PC-9 (cell line): ENCODE results near the gene AMN1. TPM values are rescaled to one million over a fixed set of nuclear protein-coding genes. Genes with fewer than 3 reads are reported as not detected.

ENCODE experiments used
- BruUV-seq: library from RNA; stranded (reverse); fragments of 400-500 nt; replicated peaks from 2 replicates; lab custom pipeline; 2021; lab: Mats Ljungman, UMichigan
- CTCF ChIA-PET: fragments of 300-600 bp; sonication (Branson Sonifier 250); formaldehyde crosslinking; loops from one replicate; lab custom pipeline; 2022; ENCODE audit warnings: antibody characterized with exemption; lab: Charles Lee
- POLR2A ChIA-PET: fragments of 300-600 bp; sonication (Branson Sonifier 250); formaldehyde crosslinking; loops from one replicate; lab custom pipeline; 2022; ENCODE audit warnings: antibody characterized with exemption; ENCODE audit not compliant: unreplicated experiment; lab: Charles Lee
- DNase-seq, 2 experiments: peaks; one replicate each; pipeline versions ENCODE4 v3.0.0 to v3.0.0-alpha.2; 2015 to 2022; ENCODE audit warnings: mixed read lengths in 1 of 2
- H2AFZ ChIP-seq: fragments of 200-600 bp; sonication (generic); 2 replicates; pipeline ENCODE4 v1.8.1; 2017; ENCODE audit warnings: antibody characterized with exemption
- H3F3A ChIP-seq: fragments of 200-600 bp; sonication (generic); 2 replicates; pipeline ENCODE4 v1.8.1; 2017; ENCODE audit warnings: antibody characterized with exemption, mild to moderate bottlenecking, low read depth; ENCODE audit not compliant: insufficient read depth
- H3K27ac ChIP-seq: fragments of 200-600 bp; sonication (generic); 2 replicates; pipeline ENCODE4 v1.6.1; 2016; ENCODE audit warnings: mixed run types
- H3K27me3 ChIP-seq: fragments of 200-600 bp; sonication (generic); 2 replicates; pipeline ENCODE4 v1.6.1; 2016; ENCODE audit warnings: low read depth, mixed run types; ENCODE audit not compliant: insufficient read depth
- H3K36me3 ChIP-seq: fragments of 200-600 bp; sonication (generic); 2 replicates; pipeline ENCODE4 v1.6.1; 2016; ENCODE audit warnings: low read depth, mixed run types
- H3K4me1 ChIP-seq: fragments of 200-600 bp; sonication (generic); replicated peaks from 2 replicates; pipeline ENCODE4 v1.6.1; 2016; ENCODE audit warnings: mixed run types; ENCODE audit not compliant: insufficient read depth
- H3K4me2 ChIP-seq: fragments of 200-600 bp; sonication (generic); 2 replicates; pipeline ENCODE4 v1.6.1; 2017; ENCODE audit warnings: mixed run types
- H3K4me3 ChIP-seq: fragments of 200-600 bp; sonication (generic); 2 replicates; pipeline ENCODE4 v1.6.1; 2016; ENCODE audit warnings: mixed run types
- H3K79me2 ChIP-seq: fragments of 200-600 bp; sonication (generic); 2 replicates; pipeline ENCODE4 v1.6.1; 2017; ENCODE audit warnings: low read depth, mixed run types
- H3K9me2 ChIP-seq: fragments of 200-600 bp; sonication (generic); 2 replicates; pipeline ENCODE4 v1.8.1; 2017; ENCODE audit warnings: mild to moderate bottlenecking; ENCODE audit not compliant: insufficient read depth
- H3K9me3 ChIP-seq: fragments of 200-600 bp; sonication (generic); 2 replicates; pipeline ENCODE4 v1.8.1; 2016; ENCODE audit warnings: low read depth; ENCODE audit not compliant: insufficient read depth
- H4K20me1 ChIP-seq: fragments of 200-600 bp; sonication (generic); 2 replicates; pipeline ENCODE4 v1.8.1; 2017; ENCODE audit not compliant: insufficient read depth
- CTCF ChIP-seq: fragments of 200-600 bp; sonication (generic); conservative IDR thresholded peaks from 2 replicates; pipeline ENCODE4 v1.6.1; 2017; ENCODE audit warnings: mixed run types, antibody characterized with exemption, mild to moderate bottlenecking, moderate library complexity
- EZH2 ChIP-seq: fragments of 200-600 bp; sonication (generic); IDR thresholded peaks from 2 replicates; pipeline ENCODE4 v1.8.0; 2017; ENCODE audit warnings: antibody characterized with exemption, low read depth
- intact Hi-C: fragments of 100-400 bp; cut with micrococcal nuclease; formaldehyde crosslinking; loops from one replicate; pipeline ENCODE4 v1.10.0; 2022; ENCODE audit not compliant: unreplicated experiment
- total RNA-seq: library from RNA; stranded (reverse); gene quantifications from 2 replicates; pipeline ENCODE4 v1.2.3, GENCODE V29; 2021

AMN1 gene
- total RNA-seq, 1 experiment from 2014 or later: 7.4 TPM

- CTCF ChIA-PET: no interaction called here
- DNase-seq: no peak
- H3K4me2 ChIP-seq: no peak overlapping the region
- intact Hi-C loops: no loop called here
- H3K27me3 ChIP-seq: no peaks in the 10 kb centered on the region
- H3K4me1 ChIP-seq: no peaks in the 10 kb centered on the region
- no peaks in the 10 kb centered on the region for H3K9me3 ChIP-seq
- TF ChIP-seq CTCF (no peak), EZH2 (no peak)
- BruUV-seq: no TSS peak
- no peaks in the 10 kb centered on the region for H3K79me2 ChIP-seq
- H2AFZ ChIP-seq: no peak overlapping the region
- H3F3A ChIP-seq: no peaks in the 10 kb centered on the region
- POLR2A ChIA-PET: no interaction called here
- H3K4me3 ChIP-seq: no peak overlapping the region
- no peaks in the 10 kb centered on the region for H4K20me1 ChIP-seq
- no peak overlapping the region for H3K27ac ChIP-seq
- H3K36me3 ChIP-seq: no peaks in the 10 kb centered on the region
- no peaks in the 10 kb centered on the region for H3K9me2 ChIP-seq
Observed at GRCh38 chr12:31631023-31631724, 97.6 kb downstream of the AMN1 start.

- no TSS peak for BruUV-seq
- intact Hi-C loops: no loop called here
Observed at GRCh38 chr12:31629756-31630732, 98.8 kb downstream of the AMN1 start.

More at GRCh38 chr12:31629756-31630732, 98.8 kb downstream of the AMN1 start:
- Histone ChIP-seq H3K9me3 (no peaks in the 10 kb centered on the region), H3F3A (no peaks in the 10 kb centered on the region), H3K27me3 (no peaks in the 10 kb centered on the region), H4K20me1 (no peaks in the 10 kb centered on the region), H3K36me3 (no peaks in the 10 kb centered on the region), H3K9me2 (no peaks in the 10 kb centered on the region), H3K27ac (no peak overlapping the region), H2AFZ (no peak overlapping the region), H3K4me2 (no peak overlapping the region), H3K79me2 (no peaks in the 10 kb centered on the region), H3K4me3 (no peak overlapping the region), H3K4me1 (no peaks in the 10 kb centered on the region)
- no peak for DNase-seq
- ChIA-PET CTCF (interaction anchor here (0.6 kb wide), 1 partner anchor 505 kb away, joined by 4 read pairs; no protein-coding TSS in a partner anchor), POLR2A (no interaction called here)
- TF ChIP-seq CTCF: no peak
- no peak for TF ChIP-seq EZH2
